Fibroblast of lung (primary cell): ENCODE results near the gene RSPH1. TPM values are rescaled to one million over a fixed set of nuclear protein-coding genes. Genes with fewer than 3 reads are reported as not detected.

Experiments
- DNase-seq, 2 donors: peaks; one replicate each; pipeline versions ENCODE4 v3.0.0 to v3.0.0-alpha.2; 2010; ENCODE audit warnings: low read depth in 2 of 2
- H2AFZ ChIP-seq: 2 replicates; pipeline ENCODE4 v1.5.1; 2012; ENCODE audit warnings: low read length, control low read depth, inconsistent platforms
- H3K27ac ChIP-seq: 2 replicates; pipeline ENCODE4 v1.5.1; 2011; ENCODE audit warnings: low read length, control low read depth; ENCODE audit not compliant: insufficient read depth
- H3K27me3 ChIP-seq: 2 replicates; pipeline ENCODE4 v1.5.1; 2011; ENCODE audit warnings: mild to moderate bottlenecking, low read length; ENCODE audit not compliant: control insufficient read depth, insufficient read depth
- H3K36me3 ChIP-seq: 2 replicates; pipeline ENCODE4 v1.5.1; 2011; ENCODE audit warnings: low read length; ENCODE audit not compliant: control insufficient read depth, insufficient read depth
- H3K4me1 ChIP-seq: 2 replicates; pipeline ENCODE4 v1.5.1; 2011; ENCODE audit warnings: low read length; ENCODE audit not compliant: control insufficient read depth, insufficient read depth; ENCODE audit errors: extremely low read depth
- H3K4me2 ChIP-seq: 2 replicates; pipeline ENCODE4 v1.5.1; 2011; ENCODE audit warnings: low read length, control low read depth; ENCODE audit not compliant: insufficient read depth; ENCODE audit errors: extremely low read depth
- H3K4me3 ChIP-seq, 4 experiments: fragments of 200-600 bp in 1 of 4; sonication (generic) in 1 of 4; replicated peaks in 1 of 4; 2 replicates each; pipeline ENCODE4 v1.5.1; 2011 to 2016; ENCODE audit warnings: low read length in 4 of 4, low read depth in 3 of 4, mild to moderate bottlenecking in 3 of 4, control low read depth in 2 of 4, inconsistent platforms in 1 of 4, mixed read lengths in 1 of 4; ENCODE audit not compliant: insufficient read depth in 1 of 4; ENCODE audit errors: control extremely low read depth in 1 of 4
- H3K79me2 ChIP-seq: 2 replicates; pipeline ENCODE4 v1.5.1; 2012; ENCODE audit warnings: mild to moderate bottlenecking, low read length, inconsistent platforms; ENCODE audit not compliant: control insufficient read depth, insufficient read depth
- H3K9ac ChIP-seq: 2 replicates; pipeline ENCODE4 v1.5.1; 2011; ENCODE audit warnings: mild to moderate bottlenecking, low read length, control low read depth; ENCODE audit not compliant: insufficient read depth
- H3K9me3 ChIP-seq: 2 replicates; pipeline ENCODE4 v1.5.1; 2012; ENCODE audit warnings: low read depth, low read length; ENCODE audit not compliant: control insufficient read depth, insufficient read depth
- H4K20me1 ChIP-seq: 2 replicates; pipeline ENCODE4 v1.5.1; 2011; ENCODE audit warnings: low read length; ENCODE audit not compliant: control insufficient read depth, insufficient read depth; ENCODE audit errors: extremely low read depth
- CTCF ChIP-seq, 2 donors: IDR thresholded peaks in 1 of 2; conservative IDR thresholded peaks in 1 of 2; 1 replicate in 1 of 2; 2 replicates in 1 of 2; pipeline ENCODE4 v1.5.1; 2011 to 2012; ENCODE audit warnings: low read length in 2 of 2, control low read depth in 1 of 2, inconsistent platforms in 1 of 2, low read depth in 1 of 2, mild to moderate bottlenecking in 1 of 2
- EZH2 ChIP-seq: IDR thresholded peaks from 2 replicates; pipeline ENCODE4 v1.5.1; 2012; ENCODE audit warnings: low read length, control low read depth, mild to moderate bottlenecking; ENCODE audit errors: missing control alignments
- polyA plus RNA-seq, 2 donors: library from polyadenylated mRNA; depleted of rRNA in 1 of 2; stranded (reverse) in 1 of 2; unstranded in 1 of 2; fragments of >200 nt; gene quantifications; 2 replicates each; pipeline ENCODE4 v1.2.1, GENCODE V29; 2011 to 2012; ENCODE audit warnings: missing spikeins in 1 of 2
- total RNA-seq: library from RNA; depleted of rRNA; stranded (reverse); fragments of >200 nt; gene quantifications from 2 replicates; pipeline ENCODE4 v1.2.1, GENCODE V29; 2014

The RSPH1 gene
- total and polyA plus RNA-seq, 2 donors (not counting 1 experiment from before 2014, with no cell fraction given): not detected

- H3K4me2 ChIP-seq: no peak overlapping the region
- no peaks in the 10 kb centered on the region for H3K4me1 ChIP-seq
- H3K9me3 ChIP-seq: no peaks in the 10 kb centered on the region
- TF ChIP-seq EZH2 (no peak), CTCF (conservative IDR thresholded peaks at IDR 0.05 in 1 of 2, IDR thresholded peaks at IDR 0.05 in 1 of 2; ENCODE audit: low read depth in 1 of 2, low read length in 2 of 2) (no peak)
- no peak for DNase-seq
- H4K20me1 ChIP-seq: no peaks in the 10 kb centered on the region
- no peak overlapping the region for H3K4me3 ChIP-seq
- H3K27ac ChIP-seq: no peak overlapping the region
- H3K9ac ChIP-seq: no peak overlapping the region
- H3K36me3 ChIP-seq: no peaks in the 10 kb centered on the region
- no peaks in the 10 kb centered on the region for H3K79me2 ChIP-seq
- H2AFZ ChIP-seq: no peak overlapping the region
- H3K27me3 ChIP-seq: peaks cover 3% of the 10 kb centered on the region
These were observed 2.0 kb upstream of the RSPH1 start for GRCh38 chr21:42498012-42498411.

- peak overlapping the region; percentile 90 for H2AFZ ChIP-seq
- peak in 1 of 2 donors; percentile 11 for DNase-seq
- TF ChIP-seq CTCF (conservative IDR thresholded peaks at IDR 0.05 in 1 of 2, IDR thresholded peaks at IDR 0.05 in 1 of 2; ENCODE audit: low read depth in 1 of 2, low read length in 2 of 2) (no peak), EZH2 (no peak)
These were observed 797 bp upstream of the RSPH1 start for GRCh38 chr21:42496839-42497202.

GRCh38 chr21:42495765-42496119, 282 bp downstream of the RSPH1 start:
- peak overlapping the region; percentile 62 to 78 (median 72) for H3K4me3 ChIP-seq
- H3K27me3 ChIP-seq: peaks cover 4% of the 10 kb centered on the region
- H3K9ac ChIP-seq: peak overlapping the region; percentile 11
- no peaks in the 10 kb centered on the region for H4K20me1 ChIP-seq
- H2AFZ ChIP-seq: peak overlapping the region; percentile 78
- H3K4me2 ChIP-seq: peak overlapping the region; percentile 96
- H3K36me3 ChIP-seq: no peaks in the 10 kb centered on the region
- no peak for TF ChIP-seq CTCF (conservative IDR thresholded peaks at IDR 0.05 in 1 of 2, IDR thresholded peaks at IDR 0.05 in 1 of 2; ENCODE audit: low read depth in 1 of 2, low read length in 2 of 2)
- no peak for TF ChIP-seq EZH2
- H3K4me1 ChIP-seq: no peaks in the 10 kb centered on the region
- H3K79me2 ChIP-seq: no peaks in the 10 kb centered on the region
- peak overlapping the region; percentile 6 for H3K27ac ChIP-seq
- DNase-seq: peak in 1 of 2 donors; percentile 14
- no peaks in the 10 kb centered on the region for H3K9me3 ChIP-seq

More at GRCh38 chr21:42496839-42497202, 797 bp upstream of the RSPH1 start:
- Histone ChIP-seq H4K20me1 (no peaks in the 10 kb centered on the region), H3K27me3 (peaks cover 4% of the 10 kb centered on the region), H3K4me2 (peak overlapping the region; percentile 93), H3K9me3 (no peaks in the 10 kb centered on the region), H3K4me3 (peak overlapping the region; percentile 50 to 74 (median 66)), H3K27ac (peak overlapping the region; percentile 70), H3K4me1 (no peaks in the 10 kb centered on the region), H3K36me3 (no peaks in the 10 kb centered on the region), H3K9ac (peak overlapping the region; percentile 71), H3K79me2 (no peaks in the 10 kb centered on the region)
